Aorta (tissue), 5 donors: ENCODE results near the gene CSF1. TPM values are rescaled to one million over a fixed set of nuclear protein-coding genes. Genes with fewer than 3 reads are reported as not detected.

ENCODE experiments used
- ATAC-seq: fragments of 200-7000 bp; cut with Tn5 transposase; one replicate; pipeline ENCODE4 v1.9.1; 2022; ENCODE audit warnings: moderate library complexity; ENCODE audit not compliant: low FRiP score
- DNase-seq, 2 donors: peaks; one replicate each; pipeline ENCODE4 v3.0.0-alpha.2; 2020
- H3K27ac ChIP-seq, 2 donors: one replicate each; pipeline ENCODE4 v1.5.1; 2013; ENCODE audit warnings: low read length in 2 of 2, mild to moderate bottlenecking in 2 of 2, moderate library complexity in 2 of 2, control low read depth in 1 of 2, inconsistent platforms in 1 of 2, low read depth in 1 of 2
- H3K27me3 ChIP-seq, 2 donors: one replicate each; pipeline ENCODE4 v1.6.1; 2013; ENCODE audit warnings: control low read depth in 1 of 2, low read length in 1 of 2, mild to moderate bottlenecking in 1 of 2, moderate library complexity in 1 of 2; ENCODE audit not compliant: insufficient read depth in 2 of 2, control insufficient read depth in 1 of 2
- H3K36me3 ChIP-seq, 2 donors: one replicate each; pipeline ENCODE4 v1.6.1; 2013; ENCODE audit warnings: control low read depth in 1 of 2, low read length in 1 of 2, mild to moderate bottlenecking in 1 of 2; ENCODE audit not compliant: insufficient read depth in 2 of 2, control insufficient read depth in 1 of 2
- H3K4me1 ChIP-seq, 2 donors: one replicate each; pipeline ENCODE4 v1.6.1; 2013; ENCODE audit warnings: low read length in 2 of 2, control low read depth in 1 of 2, mild to moderate bottlenecking in 1 of 2, moderate library complexity in 1 of 2; ENCODE audit not compliant: insufficient read depth in 2 of 2, control insufficient read depth in 1 of 2
- H3K4me3 ChIP-seq, 2 donors: one replicate each; pipeline ENCODE4 v1.5.1; 2013; ENCODE audit warnings: low read length in 2 of 2, control low read depth in 1 of 2, mild to moderate bottlenecking in 1 of 2
- H3K9me3 ChIP-seq: one replicate; pipeline ENCODE4 v1.6.1; 2013; ENCODE audit warnings: mild to moderate bottlenecking, low read length; ENCODE audit not compliant: control insufficient read depth
- WGBS, 2 donors: extraction: QIAGEN DNeasy Blood & Tissue Kit; methylation state at CpG; one replicate each; pipeline ENCODE4 v1.1.7; 2013; 5-methylcytosine and 5-hydroxymethylcytosine counted together
- intact Hi-C, 2 donors: fragments of 100-400 bp; cut with DNase I; formaldehyde crosslinking; loops; one replicate each; pipeline versions ENCODE4 v1.14.2 to v1.15.0; 2022
- polyA plus RNA-seq, 2 donors: library from polyadenylated mRNA; stranded (reverse); fragments of 200-250 nt; gene quantifications; one replicate each; pipeline ENCODE4 v1.2.3, GENCODE V29; 2013
- total RNA-seq, 2 donors: library from RNA; stranded (reverse); fragmentation: NEBNext Ultra II Directional; extraction: Animal tissue kit (Norgen Biotek cat#: 25700); gene quantifications; one replicate each; pipeline ENCODE4 v1.2.1, GENCODE V29; 2021
- donor health status: healthy with polysubstance abuse.
- donor health status: Bipolar disorder and iron deficiency.
- donor health status: DM: no; HTN: no; CAD: no.
- donor health status: DM: no; HTN: no; CAD: no.
- donor health status: DM: yes; HTN: yes; CAD: no.

The CSF1 gene
- total and polyA plus RNA-seq, 4 donors = 5.0 to 69.1 (median 49.1) TPM

DNA sequence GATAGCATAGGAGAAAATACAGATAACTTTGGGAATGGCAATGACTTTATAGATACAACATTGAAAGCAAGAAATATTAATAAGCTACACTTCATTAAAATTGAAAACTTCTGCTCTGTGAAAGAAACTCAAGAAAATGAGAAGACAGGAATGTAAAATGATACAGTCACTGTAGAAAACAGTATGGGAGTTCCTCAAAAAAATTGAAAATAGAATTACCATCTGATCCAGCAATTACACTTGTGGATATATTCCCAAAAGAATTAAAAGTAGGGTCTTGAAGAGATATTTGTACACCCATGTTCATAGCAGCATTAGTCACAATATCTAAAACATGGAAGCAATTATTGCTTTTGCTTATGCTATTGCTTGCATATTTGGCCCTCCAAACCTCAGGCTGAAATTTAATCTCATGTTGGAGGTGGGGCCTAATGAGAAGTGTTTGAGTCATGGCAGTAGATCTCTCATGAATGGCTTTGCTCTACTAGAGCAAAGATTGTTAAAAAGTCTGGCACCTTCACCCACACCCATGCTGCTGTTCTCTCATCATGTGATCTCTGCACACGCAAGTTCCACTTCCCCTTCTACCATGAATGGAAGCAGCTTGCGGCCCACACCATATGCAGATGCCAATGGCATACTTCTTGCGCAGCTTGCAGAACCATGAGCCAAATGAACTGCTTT is 58.6 kb downstream of the CSF1 start:
- Histone ChIP-seq H3K27ac (no peak overlapping the region), H3K4me1 (no peaks in the 10 kb centered on the region), H3K27me3 (no peaks in the 10 kb centered on the region), H3K4me3 (no peak overlapping the region), H3K9me3 (no peaks in the 10 kb centered on the region), H3K36me3 (no peaks in the 10 kb centered on the region)
- no peak for ATAC-seq
- 95 to 96% methylated on average over 3 of the region's 3 CpGs for WGBS, 2 donors
- intact Hi-C loops = no loop called here
- DNase-seq = no peak

DNA sequence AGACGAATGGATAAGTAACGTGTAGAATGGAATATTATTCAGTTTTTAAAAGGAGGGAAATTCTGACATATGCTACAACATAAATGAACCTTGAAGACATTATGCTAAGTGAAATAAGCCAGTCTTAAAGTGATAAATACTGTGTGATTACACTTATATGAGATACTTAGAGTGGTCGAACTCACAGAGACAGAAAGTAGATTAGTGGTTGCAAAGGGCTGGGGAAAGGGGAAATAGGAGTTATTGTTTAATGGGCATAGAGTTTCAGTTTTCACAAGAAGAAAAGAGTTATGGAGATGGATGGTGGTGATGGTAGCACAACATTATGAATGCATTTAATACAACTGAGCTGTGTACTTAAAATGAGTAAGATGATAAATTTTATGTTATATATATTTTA is 59.3 kb downstream of the CSF1 start:
- no peak overlapping the region for H3K4me3 ChIP-seq
- DNase-seq (no peak), ATAC-seq (no peak)
- no peaks in the 10 kb centered on the region for H3K27me3 ChIP-seq
- H3K27ac ChIP-seq = no peak overlapping the region
- H3K9me3 ChIP-seq = no peaks in the 10 kb centered on the region
- intact Hi-C loops = no loop called here
- no peaks in the 10 kb centered on the region for H3K36me3 ChIP-seq
- 90% methylated on average over 3 of the region's 3 CpGs for WGBS, 2 donors
- no peaks in the 10 kb centered on the region for H3K4me1 ChIP-seq

DNA sequence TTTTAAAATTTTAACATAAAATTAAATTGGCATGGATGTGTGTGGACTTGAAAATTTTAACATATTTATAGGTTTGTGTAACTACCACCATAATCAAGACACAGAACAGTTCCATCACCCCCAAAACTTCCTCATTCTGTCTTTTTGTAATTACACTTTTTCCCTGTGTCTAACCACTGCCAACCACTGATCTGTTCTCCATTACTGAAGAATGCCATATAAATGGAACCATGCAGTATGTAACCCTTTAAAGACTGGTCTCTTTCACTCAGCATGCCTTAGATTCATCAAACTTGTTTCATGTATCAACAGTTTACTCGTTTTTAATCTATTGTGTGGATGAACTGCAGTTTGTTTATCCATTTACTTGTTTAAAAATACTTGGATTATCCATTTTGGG is 60.9 kb downstream of the CSF1 start:
- DNase-seq (no peak), ATAC-seq (no peak)
- H3K36me3 ChIP-seq = no peaks in the 10 kb centered on the region
- WGBS, 2 donors = 36 to 38% methylated on average over 1 of the region's 1 CpG
- intact Hi-C loops = no loop called here
- no peaks in the 10 kb centered on the region for H3K9me3 ChIP-seq
- no peak overlapping the region for H3K4me3 ChIP-seq
- no peak overlapping the region for H3K27ac ChIP-seq
- H3K27me3 ChIP-seq = no peaks in the 10 kb centered on the region
- no peaks in the 10 kb centered on the region for H3K4me1 ChIP-seq

DNA sequence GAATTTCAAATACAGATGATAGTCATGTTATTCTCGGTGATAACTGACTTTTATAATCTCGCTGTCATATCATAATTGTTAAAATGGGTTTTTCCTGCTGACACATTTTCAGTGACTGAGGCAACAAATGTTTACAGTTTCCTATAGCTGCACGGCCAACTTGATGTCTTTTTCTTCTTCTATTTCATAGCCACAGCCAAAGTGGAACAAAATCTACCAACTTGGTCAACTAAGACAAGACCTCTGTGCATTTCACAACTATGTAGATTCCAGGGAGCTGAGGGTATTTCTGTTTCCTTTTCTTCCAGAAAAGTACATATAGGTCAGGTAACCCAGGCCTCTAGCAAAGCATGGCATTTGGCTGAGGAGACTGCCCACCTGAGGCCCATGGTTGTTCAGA is 63.5 kb downstream of the CSF1 start:
- no peak overlapping the region for H3K4me3 ChIP-seq
- intact Hi-C loops = no loop called here
- no peaks in the 10 kb centered on the region for H3K9me3 ChIP-seq
- ATAC-seq (no peak), DNase-seq (no peak)
- WGBS, 2 donors = 94 to 97% methylated on average over 3 of the region's 3 CpGs
- no peaks in the 10 kb centered on the region for H3K27me3 ChIP-seq
- H3K27ac ChIP-seq = no peak overlapping the region
- H3K36me3 ChIP-seq = no peaks in the 10 kb centered on the region
- H3K4me1 ChIP-seq = no peaks in the 10 kb centered on the region

DNA sequence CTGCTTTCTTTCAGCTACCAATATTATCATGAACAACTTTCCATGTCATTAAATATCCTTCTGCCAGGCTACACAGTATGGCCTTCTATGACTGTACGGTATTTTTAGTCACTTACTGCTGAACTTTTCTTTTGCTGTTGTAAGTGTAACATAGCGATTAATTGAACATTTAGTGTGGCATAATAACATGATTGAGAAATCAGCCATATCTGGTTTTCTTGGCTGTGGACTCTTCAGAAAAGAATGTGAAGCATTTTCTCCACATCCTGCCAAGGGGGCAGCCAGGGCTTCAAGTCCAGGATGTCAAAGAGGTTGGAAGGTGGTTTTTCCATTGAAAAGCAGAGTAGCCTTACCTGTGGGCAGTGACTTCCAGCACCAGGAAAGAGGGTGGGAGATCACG is 65.1 kb downstream of the CSF1 start:
- intact Hi-C loops = loop anchor here in 1 of 2 donors (5.0 kb wide), 2 partner anchors 58 to 333 kb away; no protein-coding TSS in a partner anchor
- Histone ChIP-seq H3K9me3 (no peaks in the 10 kb centered on the region), H3K27ac (no peak overlapping the region), H3K4me3 (no peak overlapping the region), H3K4me1 (no peaks in the 10 kb centered on the region), H3K36me3 (no peaks in the 10 kb centered on the region), H3K27me3 (no peaks in the 10 kb centered on the region)
- 77 to 84% methylated on average over 3 of the region's 3 CpGs for WGBS, 2 donors
- ATAC-seq (no peak), DNase-seq (no peak)

DNA sequence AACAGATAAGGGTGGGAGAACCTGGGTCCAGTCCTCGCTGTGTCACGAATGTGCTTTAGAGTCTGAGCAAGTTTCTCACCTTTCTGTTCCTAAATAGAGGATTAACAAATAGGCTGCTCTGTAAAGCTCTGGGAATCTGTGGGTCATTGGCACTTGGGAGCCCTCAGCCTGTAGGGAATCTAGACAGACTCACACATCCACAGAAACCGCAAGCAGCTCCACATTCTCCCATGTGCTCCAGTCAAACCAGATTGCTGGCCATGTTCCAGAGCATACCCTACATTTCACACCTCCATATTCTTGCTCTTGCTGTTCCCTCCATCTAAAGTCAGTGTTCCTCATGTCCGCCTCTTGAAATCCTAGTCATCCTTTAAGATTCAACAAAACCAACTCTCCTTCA is 66.1 kb downstream of the CSF1 start:
- whole genome bisulfite sequencing, 2 donors = 97 to 99% methylated on average over 4 of the region's 4 CpGs
- Histone ChIP-seq H3K9me3 (no peaks in the 10 kb centered on the region), H3K4me1 (no peaks in the 10 kb centered on the region), H3K4me3 (no peak overlapping the region), H3K27me3 (no peaks in the 10 kb centered on the region), H3K36me3 (no peaks in the 10 kb centered on the region), H3K27ac (no peak overlapping the region)
- DNase-seq (no peak), ATAC-seq (no peak)
- intact Hi-C loops = loop anchor here in 1 of 2 donors (5.0 kb wide), 2 partner anchors 59 to 334 kb away; no protein-coding TSS in a partner anchor

DNA sequence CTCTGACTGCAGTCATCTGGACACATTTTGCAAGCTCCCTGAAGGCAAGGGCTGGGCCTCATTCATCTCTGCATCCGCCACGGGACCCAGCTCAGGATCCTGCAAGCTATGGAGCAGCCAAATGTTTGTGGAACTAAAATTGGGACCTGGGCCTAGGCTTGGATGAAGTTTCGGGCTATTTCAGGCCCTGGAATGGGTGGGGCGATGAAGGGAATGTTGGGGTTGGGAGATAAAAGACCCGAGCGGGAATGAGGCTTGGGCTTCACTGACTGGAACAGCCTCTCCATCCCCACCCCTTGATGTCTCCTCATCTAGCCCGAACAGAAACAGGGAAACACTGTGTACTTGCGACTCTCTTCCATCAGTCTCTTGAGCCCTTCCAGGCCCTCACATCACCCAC is 66.6 kb downstream of the CSF1 start:
- 28 to 34% methylated on average over 8 of the region's 8 CpGs for WGBS, 2 donors
- Histone ChIP-seq H3K4me1 (no peaks in the 10 kb centered on the region), H3K27ac (no peak overlapping the region), H3K36me3 (no peaks in the 10 kb centered on the region), H3K9me3 (no peaks in the 10 kb centered on the region), H3K4me3 (no peak overlapping the region), H3K27me3 (no peaks in the 10 kb centered on the region)
- ATAC-seq = peak; percentile 70
- DNase-seq = peak in 1 of 2 donors; percentile 63
- intact Hi-C loops = loop anchor here in 1 of 2 donors (5.0 kb wide), 2 partner anchors 60 to 335 kb away; no protein-coding TSS in a partner anchor

DNA sequence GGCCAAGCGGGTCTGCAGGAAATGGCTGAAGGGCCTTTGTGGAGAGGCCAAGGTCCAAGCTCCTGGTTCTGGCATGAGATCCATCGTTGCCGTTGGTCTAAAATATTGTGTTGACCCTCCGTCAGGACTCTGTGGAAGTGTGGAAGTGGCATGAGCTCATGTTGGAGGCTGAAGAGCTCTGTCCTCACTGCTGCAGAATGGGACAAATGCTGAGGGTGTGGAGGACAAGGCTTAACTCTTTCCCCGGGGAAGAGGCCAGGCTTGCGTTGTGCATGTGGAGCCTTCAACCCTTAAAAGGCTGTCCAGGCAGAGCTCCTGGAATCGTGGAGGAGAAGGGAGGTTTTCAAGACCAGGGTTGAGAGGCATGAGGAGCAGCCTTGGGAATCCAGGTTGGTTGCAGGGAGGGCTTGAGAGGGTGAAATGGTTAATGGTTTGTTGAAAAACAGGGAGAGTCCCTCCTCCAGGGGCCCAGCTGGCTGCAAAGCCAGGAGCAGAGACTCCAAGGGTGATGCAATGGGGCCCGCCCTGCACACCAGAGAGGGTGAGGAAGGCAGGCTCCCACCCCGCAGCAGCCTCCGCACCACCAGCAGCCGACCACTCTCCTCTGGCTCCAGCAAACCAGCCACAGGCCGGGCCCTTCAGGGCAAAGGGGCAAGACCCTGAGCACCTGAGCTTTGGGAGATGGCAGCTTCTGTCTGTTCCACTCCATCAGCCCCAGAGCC is 67.2 kb downstream of the CSF1 start:
- peak; percentile 85 for ATAC-seq
- no peaks in the 10 kb centered on the region for H3K4me1 ChIP-seq
- no peaks in the 10 kb centered on the region for H3K36me3 ChIP-seq
- 90 to 92% methylated on average over 12 of the region's 12 CpGs for WGBS, 2 donors
- H3K4me3 ChIP-seq = no peak overlapping the region
- no peaks in the 10 kb centered on the region for H3K9me3 ChIP-seq
- H3K27ac ChIP-seq = no peak overlapping the region
- intact Hi-C loops = loop anchor here in 1 of 2 donors (5.0 kb wide), 2 partner anchors 61 to 336 kb away; no protein-coding TSS in a partner anchor
- H3K27me3 ChIP-seq = no peaks in the 10 kb centered on the region
- DNase-seq = peak in 1 of 2 donors; percentile 72
